HG03103 (cell line): ENCODE measurements around the gene ANK3.

Experiments used
- ATAC-seq: cut with Tn5 transposase; IDR thresholded peaks from one replicate; pipeline ENCODE4 v1.9.1; 2021; ENCODE audit warnings: low read depth; ENCODE audit not compliant: unreplicated experiment

The ANK3 gene

GRCh38 chr10:60414877-60415585, 25.4 kb upstream of the ANK3 start:
- no peak for ATAC-seq

GRCh38 chr10:60414111-60414510, 24.4 kb upstream of the ANK3 start:
- ATAC-seq: no peak

- ATAC-seq: no peak
Observed at GRCh38 chr10:60413306-60414012, 23.8 kb upstream of the ANK3 start.

GRCh38 chr10:60410970-60411369, 21.3 kb upstream of the ANK3 start:
- ATAC-seq: no peak

- no peak for ATAC-seq
Observed at GRCh38 chr10:60409202-60409601, 19.5 kb upstream of the ANK3 start.

- no peak for ATAC-seq
Observed at GRCh38 chr10:60406182-60406581, 16.5 kb upstream of the ANK3 start.

GRCh38 chr10:60405172-60405571, 15.5 kb upstream of the ANK3 start:
- ATAC-seq: no peak

GRCh38 chr10:60403168-60403873, 13.6 kb upstream of the ANK3 start:
- ATAC-seq: no peak

GRCh38 chr10:60400366-60400765, 10.7 kb upstream of the ANK3 start:
- ATAC-seq: no peak

GRCh38 chr10:60399328-60399727, 9.7 kb upstream of the ANK3 start:
- ATAC-seq: no peak

- no peak for ATAC-seq
Observed at GRCh38 chr10:60397792-60398191, 8.1 kb upstream of the ANK3 start.

- no peak for ATAC-seq
Observed at GRCh38 chr10:60396766-60397165, 7.1 kb upstream of the ANK3 start.

- no peak for ATAC-seq
Observed at GRCh38 chr10:60395711-60396110, 6.0 kb upstream of the ANK3 start.

GRCh38 chr10:60394446-60394845, 4.8 kb upstream of the ANK3 start:
- no peak for ATAC-seq

GRCh38 chr10:60390224-60390626, 550 bp upstream of the ANK3 start:
- ATAC-seq: no peak

- no peak for ATAC-seq
Observed at GRCh38 chr10:60388709-60389301, 870 bp downstream of the ANK3 start.

- no peak for ATAC-seq
Observed at GRCh38 chr10:60388116-60388625, 1.5 kb downstream of the ANK3 start.

GRCh38 chr10:60387531-60387930, 2.1 kb downstream of the ANK3 start:
- ATAC-seq: no peak

- ATAC-seq: no peak
Observed at GRCh38 chr10:60385399-60385738, 4.3 kb downstream of the ANK3 start.

GRCh38 chr10:60384708-60385398, 4.8 kb downstream of the ANK3 start:
- no peak for ATAC-seq

- ATAC-seq: no peak
Observed at GRCh38 chr10:60384011-60384410, 5.7 kb downstream of the ANK3 start.
